Upper lobe of left lung (tissue), 6 donors: Measurements from ENCODE around the gene GOLGA3. TPM values are rescaled to one million over a fixed set of nuclear protein-coding genes. Genes with fewer than 3 reads are reported as not detected.
"Not testable (repeated sequence)": the region's sequence is repeated elsewhere in the genome, so short reads cannot be mapped to it uniquely, and the experiment has no call there.

Experiments used
- ATAC-seq, 2 donors: fragments of 200-7000 bp; cut with Tn5 transposase; one replicate each; pipeline ENCODE4 v1.9.1; 2022; ENCODE audit warnings: mild to moderate bottlenecking in 2 of 2, moderate library complexity in 2 of 2; ENCODE audit not compliant: low FRiP score in 2 of 2
- DNase-seq, 2 donors: peaks; one replicate each; pipeline ENCODE4 v3.0.0-alpha.2; 2019 to 2020
- H3K27ac ChIP-seq, 4 donors: fragments of 200-600 bp; sonication (generic); one replicate each; pipeline ENCODE4 v1.5.1; 2016 to 2019
- H3K27me3 ChIP-seq, 4 donors: fragments of 200-600 bp; sonication (generic); one replicate each; pipeline ENCODE4 v1.5.1; 2017 to 2019
- H3K36me3 ChIP-seq, 4 donors: fragments of 200-600 bp; sonication (generic); one replicate each; pipeline ENCODE4 v1.5.1; 2016 to 2019
- H3K4me1 ChIP-seq, 4 donors: fragments of 200-600 bp; sonication (generic); one replicate each; pipeline ENCODE4 v1.5.1; 2018 to 2019
- H3K4me3 ChIP-seq, 4 donors: fragments of 200-600 bp; sonication (generic); one replicate each; pipeline ENCODE4 v1.5.1; 2017 to 2019; ENCODE audit warnings: mild to moderate bottlenecking in 2 of 4, moderate library complexity in 1 of 4
- H3K9me3 ChIP-seq, 4 donors: fragments of 200-600 bp; sonication (generic); one replicate each; pipeline ENCODE4 v1.5.1; 2018 to 2019
- CTCF ChIP-seq, 6 experiments: fragments of 450-650 bp in 4 of 6; fragments of 200-600 bp in 2 of 6; sonication (generic) in 2 of 6; IDR thresholded peaks; one replicate each; pipeline ENCODE4 v1.5.1; 2016 to 2019; ENCODE audit warnings: antibody characterized with exemption in 6 of 6
- EP300 ChIP-seq, 4 donors: sonication (generic); formaldehyde crosslinking; IDR thresholded peaks; one replicate each; pipeline ENCODE4 v1.5.1; 2017; ENCODE audit warnings: antibody characterized with exemption in 4 of 4, control low read depth in 2 of 4
- POLR2A ChIP-seq, 4 donors: fragments of 450-650 bp; IDR thresholded peaks; one replicate each; pipeline ENCODE4 v1.5.1; 2016 to 2017; ENCODE audit warnings: antibody characterized with exemption in 4 of 4, mild to moderate bottlenecking in 2 of 4
- POLR2AphosphoS5 ChIP-seq, 2 donors: sonication (generic); formaldehyde crosslinking; IDR thresholded peaks; one replicate each; pipeline ENCODE4 v1.5.1; 2017; ENCODE audit warnings: antibody characterized with exemption in 2 of 2
- WGBS, 2 donors: methylation state at CpG; one replicate each; pipeline ENCODE4 v1.1.5; 2017 to 2018; 5-methylcytosine and 5-hydroxymethylcytosine counted together
- total RNA-seq, 6 donors: library from RNA; depleted of rRNA in 4 of 6; stranded (reverse); fragments of >200 nt in 4 of 6; gene quantifications; one replicate each; pipeline versions ENCODE4 v1.1.0 to v1.2.1, GENCODE V29; 2016 to 2021
- donor health status: DM: no; HTN: no; CAD: no; lungs with moderate emphysema.
- donor health status: DM: no; HTN: yes; CAD: no; lungs with severe emphysema.

Gene GOLGA3
- total RNA-seq, 6 donors from 2014 or later: 53.8 to 116 (median 77.9) TPM

GRCh38 chr12:132858718-132859266 lies 30.1 kb upstream of the GOLGA3 start:
- Histone ChIP-seq H3K4me3 (no peak overlapping the region), H3K4me1 (no peaks in the 10 kb centered on the region), H3K36me3 (peaks cover 43 to 92% (median 85%) of the 10 kb centered on the region in 4 donors), H3K9me3 (no peaks in the 10 kb centered on the region), H3K27ac (no peak overlapping the region), H3K27me3 (no peaks in the 10 kb centered on the region)
- DNase-seq (no peak), ATAC-seq (no peak)
- 84 to 95% methylated on average over 18 of the region's 18 CpGs for WGBS, 2 donors
- TF ChIP-seq POLR2A (IDR thresholded peaks at IDR 0.05): no peak
- no peak for TF ChIP-seq POLR2AphosphoS5 (IDR thresholded peaks at IDR 0.05)

GRCh38 chr12:132857019-132857418 lies 28.4 kb upstream of the GOLGA3 start:
- DNase-seq, H3K4me3 ChIP-seq, ATAC-seq, H3K27me3 ChIP-seq, H3K4me1 ChIP-seq, H3K27ac ChIP-seq, H3K9me3 ChIP-seq: not testable (repeated sequence)
- H3K36me3 ChIP-seq: peaks cover 51 to 99% (median 97%) of the 10 kb centered on the region in 4 donors
- 90% methylated on average over 21 of the region's 21 CpGs; no CpG with 5 or more reads in 1 of the 2 donors for WGBS, 2 donors

GRCh38 chr12:132856581-132856980 lies 27.9 kb upstream of the GOLGA3 start:
- peaks cover 53 to 99% (median 96%) of the 10 kb centered on the region in 4 donors for H3K36me3 ChIP-seq
- H3K27me3 ChIP-seq: no peaks in the 10 kb centered on the region
- no peak for TF ChIP-seq CTCF (IDR thresholded peaks at IDR 0.05)
- no peak for TF ChIP-seq POLR2AphosphoS5 (IDR thresholded peaks at IDR 0.05)
- TF ChIP-seq POLR2A (IDR thresholded peaks at IDR 0.05): no peak
- TF ChIP-seq EP300 (IDR thresholded peaks at IDR 0.05): no peak
- H3K27ac ChIP-seq: no peak overlapping the region
- DNase-seq (no peak), ATAC-seq (no peak)
- no peak overlapping the region for H3K4me3 ChIP-seq
- WGBS, 2 donors: 90 to 98% methylated on average over 15 to 17 of the region's 17 CpGs
- no peaks in the 10 kb centered on the region for H3K9me3 ChIP-seq
- no peaks in the 10 kb centered on the region for H3K4me1 ChIP-seq

- not testable (repeated sequence) for ATAC-seq, DNase-seq, H3K9me3 ChIP-seq, H3K4me3 ChIP-seq, H3K27me3 ChIP-seq, H3K4me1 ChIP-seq, H3K27ac ChIP-seq
- WGBS, 2 donors: 94 to 95% methylated on average over 14 of the region's 14 CpGs
- H3K36me3 ChIP-seq: peaks cover 56 to 99% (median 96%) of the 10 kb centered on the region in 4 donors
These were observed 26.5 kb upstream of the GOLGA3 start for GRCh38 chr12:132855211-132855610.

- H3K27ac ChIP-seq: no peak overlapping the region
- no peak for TF ChIP-seq POLR2A (IDR thresholded peaks at IDR 0.05)
- no peak for TF ChIP-seq POLR2AphosphoS5 (IDR thresholded peaks at IDR 0.05)
- TF ChIP-seq EP300 (IDR thresholded peaks at IDR 0.05): no peak
- TF ChIP-seq CTCF (IDR thresholded peaks at IDR 0.05): no peak
- H3K27me3 ChIP-seq: no peaks in the 10 kb centered on the region
- H3K4me1 ChIP-seq: no peaks in the 10 kb centered on the region
- peak in 1 of 2 donors; percentile 23 for ATAC-seq
- no peak for DNase-seq
- no peaks in the 10 kb centered on the region for H3K9me3 ChIP-seq
- H3K4me3 ChIP-seq: no peak overlapping the region
- 96% methylated on average over 31 to 51 of the region's 51 CpGs for WGBS, 2 donors
- H3K36me3 ChIP-seq: peaks cover 57 to 99% (median 92%) of the 10 kb centered on the region in 4 donors
These were observed 24.8 kb upstream of the GOLGA3 start for GRCh38 chr12:132853285-132854092.

- DNase-seq: no peak
- no peak overlapping the region for H3K27ac ChIP-seq
- H3K4me3 ChIP-seq: no peak overlapping the region
- no peaks in the 10 kb centered on the region for H3K4me1 ChIP-seq
- 97% methylated on average over 12 of the region's 12 CpGs for WGBS, 2 donors
- no peaks in the 10 kb centered on the region for H3K27me3 ChIP-seq
- no peaks in the 10 kb centered on the region for H3K9me3 ChIP-seq
- H3K36me3 ChIP-seq: peaks cover 61 to 99% (median 91%) of the 10 kb centered on the region in 4 donors
- no peak for TF ChIP-seq POLR2AphosphoS5 (IDR thresholded peaks at IDR 0.05)
- no peak for TF ChIP-seq POLR2A (IDR thresholded peaks at IDR 0.05)
- ATAC-seq: no peak
These were observed 23.8 kb upstream of the GOLGA3 start for GRCh38 chr12:132852496-132852895.
